DMS114 treated with DMSO at 0.1 percent for 48 hours (cell line): ENCODE measurements around the gene SLC13A3.

Experiments
- DNase-seq: peaks from one replicate; lab custom pipeline; 2025; ENCODE audit not compliant: unreplicated experiment; lab: John Stamatoyannopoulos, UW

SLC13A3 gene

DNA sequence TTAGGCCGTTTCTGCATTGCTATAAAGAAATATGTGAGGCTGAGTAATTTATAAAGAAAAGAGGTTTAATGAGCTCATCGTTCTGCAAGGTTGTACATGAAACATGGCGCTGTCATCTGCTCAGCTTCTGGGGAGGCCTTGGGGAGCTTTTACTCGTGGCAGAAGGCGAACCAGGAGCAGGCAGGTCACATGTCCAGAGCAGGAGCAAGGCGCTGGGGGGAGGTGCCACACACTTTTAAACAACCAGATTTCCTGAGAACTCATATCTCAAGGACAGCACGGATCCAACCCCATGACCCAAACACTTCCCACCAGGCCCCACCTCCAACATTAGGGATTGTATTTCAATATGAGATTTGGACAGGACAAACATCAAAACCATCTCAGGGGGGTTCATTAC, 6.4 kb upstream of the SLC13A3 start:
- no peak for DNase-seq

DNA sequence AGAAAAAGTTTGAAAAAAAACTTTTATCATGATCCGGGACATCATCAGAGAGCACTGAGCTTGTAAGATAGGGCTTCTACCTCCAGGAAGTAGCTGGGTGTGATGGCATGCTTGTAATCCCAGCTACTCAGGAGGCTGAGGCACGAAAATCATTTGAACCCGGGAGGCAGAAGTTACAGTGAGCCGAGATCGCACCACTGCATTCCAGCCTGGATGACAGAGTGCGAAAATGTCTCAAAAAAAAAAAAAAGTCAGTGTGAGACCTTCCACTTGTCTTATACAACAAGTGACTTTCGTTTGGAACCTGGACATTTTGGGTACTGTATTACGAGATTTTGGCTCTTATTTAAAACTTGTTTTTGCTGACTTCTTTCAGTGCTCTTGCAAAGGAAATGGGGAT, 5.9 kb upstream of the SLC13A3 start:
- no peak for DNase-seq

DNA sequence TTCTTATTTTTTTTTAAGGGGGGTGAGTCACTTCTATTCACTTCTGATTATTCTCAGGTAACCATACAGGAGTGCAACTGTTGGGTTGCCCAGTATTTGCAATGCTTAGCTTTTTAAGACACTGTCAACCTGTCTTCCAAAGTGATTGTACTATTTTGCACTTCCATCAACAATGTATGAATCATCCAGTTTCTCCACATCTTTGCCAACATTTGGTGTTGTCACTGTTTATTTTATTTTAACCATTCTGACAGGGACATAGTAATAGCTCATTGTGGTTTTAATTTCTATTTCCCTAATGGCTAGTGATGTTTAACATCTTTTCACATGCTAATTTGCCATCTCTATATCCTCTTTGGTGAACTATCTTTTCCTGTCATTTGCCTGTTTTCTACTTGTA, 1.4 kb upstream of the SLC13A3 start:
- no peak for DNase-seq

DNA sequence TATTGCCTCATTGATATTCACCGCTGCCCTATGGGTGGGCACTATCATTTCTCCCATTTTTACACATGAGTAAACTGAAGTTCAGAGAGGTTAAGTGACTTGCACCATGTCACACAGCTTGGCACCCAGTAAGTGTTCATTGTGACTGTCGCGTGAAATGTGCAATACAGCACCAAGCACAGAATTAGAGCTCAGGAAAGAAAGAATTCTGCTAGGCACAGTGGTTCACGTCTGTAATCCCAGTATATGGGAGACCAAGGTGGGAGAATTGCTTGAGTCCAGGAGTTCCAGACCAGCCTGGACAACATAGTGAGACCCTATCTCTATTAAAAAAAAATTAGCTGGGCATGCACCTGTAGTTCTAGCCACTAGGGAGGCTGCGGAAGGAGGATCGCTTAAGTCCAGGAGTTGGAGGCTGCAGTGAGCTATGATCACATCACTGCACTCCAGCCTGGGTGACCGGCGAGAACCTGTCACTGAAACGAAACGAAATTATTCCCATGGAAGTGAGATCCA, 626 bp downstream of the SLC13A3 start:
- DNase-seq: no peak

DNA sequence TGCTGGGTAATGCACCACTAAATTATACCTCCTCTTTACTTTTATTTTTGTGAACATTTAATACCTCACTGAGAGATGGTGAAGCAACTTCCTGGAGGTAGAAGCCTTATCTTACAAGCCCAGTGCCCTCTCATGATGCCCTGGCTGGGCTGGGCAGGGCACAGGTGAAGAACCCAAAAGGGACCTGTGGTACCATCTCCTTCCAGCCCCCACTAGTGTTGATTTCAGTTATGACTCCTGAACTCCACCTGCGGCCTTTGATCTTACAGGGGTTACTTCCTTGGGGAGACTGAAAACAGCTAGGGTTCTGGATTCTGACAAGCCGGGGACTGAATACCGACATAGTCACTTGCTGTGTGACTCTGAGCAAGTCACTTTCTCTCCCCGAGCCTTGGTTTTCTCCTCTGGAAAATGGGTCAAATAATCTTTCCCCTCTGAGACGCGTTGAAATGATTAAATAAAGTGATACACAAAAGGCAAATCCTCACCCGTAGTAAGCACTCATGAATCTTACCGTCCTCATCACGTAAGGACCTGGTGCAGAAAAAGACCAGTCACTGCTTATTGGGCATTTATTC, 1.2 kb downstream of the SLC13A3 start:
- DNase-seq: no peak

DNA sequence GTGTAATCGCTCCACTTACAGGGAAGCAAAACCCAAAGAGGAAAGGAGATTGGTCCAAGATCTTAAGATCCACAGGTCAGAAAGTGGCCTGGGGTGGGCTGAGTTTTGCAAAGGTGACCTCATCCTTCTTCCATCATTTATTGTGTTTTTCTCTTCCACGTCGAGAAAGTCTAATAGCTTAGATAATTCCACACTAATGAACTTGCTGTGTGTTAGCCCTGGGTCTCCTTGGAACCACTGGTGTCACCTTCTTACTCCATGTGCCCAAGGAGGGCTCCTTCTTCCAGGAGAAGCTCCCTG, 1.7 kb downstream of the SLC13A3 start:
- DNase-seq: no peak

DNA sequence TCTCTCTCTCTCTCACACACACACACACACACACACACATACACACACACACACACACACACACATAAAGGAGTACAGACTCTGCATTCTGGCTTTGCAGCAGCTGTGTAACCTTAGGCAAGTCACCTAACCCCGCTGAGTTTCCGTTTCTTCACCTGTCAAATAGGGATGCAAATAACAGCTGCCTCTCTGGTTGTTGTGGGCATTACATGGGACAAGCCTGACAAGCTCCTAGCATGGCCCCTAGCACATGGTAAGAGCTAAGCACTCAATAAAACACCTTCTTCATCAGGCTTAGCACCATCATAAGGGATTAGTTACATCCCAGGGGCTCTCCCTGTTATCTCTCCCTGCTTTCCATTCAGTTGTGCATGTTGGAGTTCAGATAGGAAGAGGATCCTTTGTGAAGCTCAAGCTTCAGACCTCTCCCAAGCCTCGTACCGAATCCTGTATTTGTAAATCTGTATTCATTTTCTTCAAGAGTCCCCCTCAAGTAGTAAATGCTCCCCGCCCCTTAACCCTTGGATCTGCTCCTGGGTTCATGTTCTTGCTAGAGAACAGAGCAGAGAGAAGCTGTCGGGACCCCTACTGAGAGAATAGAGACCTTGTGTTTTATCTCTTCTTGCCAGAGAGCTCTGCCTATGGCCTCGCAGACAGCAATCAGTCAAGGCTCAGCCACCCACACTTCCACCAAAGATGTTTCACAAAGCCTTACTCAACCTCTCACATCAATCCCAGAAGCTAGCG, 2.2 kb downstream of the SLC13A3 start:
- no peak for DNase-seq

DNA sequence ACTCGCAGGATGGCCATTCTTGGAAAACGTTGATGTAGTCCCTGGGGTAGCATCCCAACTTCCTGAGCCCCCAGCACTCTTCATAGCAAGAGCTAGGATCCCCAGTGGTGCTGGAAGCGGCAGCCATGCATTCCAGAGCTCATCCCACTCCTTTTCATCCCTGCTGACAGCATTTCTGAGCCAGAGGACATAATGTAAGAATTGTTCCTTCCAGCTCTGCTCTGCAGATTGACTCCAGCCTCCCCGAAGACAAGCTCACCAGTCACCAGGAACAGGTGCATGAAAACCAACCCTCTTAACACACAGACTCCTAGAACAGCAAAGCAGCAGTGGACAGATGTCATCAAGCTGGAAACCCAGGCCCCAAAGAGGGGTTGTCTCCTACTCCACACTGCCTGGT, 3.8 kb downstream of the SLC13A3 start:
- no peak for DNase-seq

DNA sequence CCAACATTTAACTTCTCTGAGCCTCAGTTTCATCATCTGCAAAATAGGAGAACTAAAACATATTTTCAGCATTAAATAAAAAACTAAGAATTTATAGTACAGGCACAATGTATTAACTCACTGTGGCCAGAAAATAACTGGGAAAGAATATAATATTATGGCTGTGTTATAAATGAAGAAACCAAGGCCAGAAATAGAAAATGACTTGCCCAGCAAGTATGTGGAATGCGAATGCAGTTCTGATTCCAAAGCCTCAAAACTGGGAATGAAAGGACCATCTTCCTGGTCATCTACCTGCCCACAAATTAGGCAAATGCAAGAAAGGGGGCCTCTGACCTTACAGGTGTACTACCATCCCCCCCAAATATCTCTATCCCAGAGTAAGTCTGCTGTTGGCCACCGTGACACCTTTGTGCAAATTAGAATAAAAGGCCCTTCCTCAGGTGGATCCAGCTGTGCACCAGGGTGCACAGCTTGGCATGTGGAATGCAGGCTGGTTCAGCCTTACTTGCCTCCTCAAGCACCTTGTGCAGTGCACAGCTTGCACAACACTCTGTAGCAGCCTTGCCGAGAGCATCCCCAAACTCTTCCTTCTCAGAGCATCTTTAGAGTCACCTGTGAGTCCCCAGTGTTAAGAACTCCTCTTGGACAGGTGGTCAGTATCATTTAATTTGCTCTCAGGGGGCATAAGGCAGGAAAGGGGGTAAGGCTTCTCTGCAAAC, 4.4 kb downstream of the SLC13A3 start:
- DNase-seq: no peak

DNA sequence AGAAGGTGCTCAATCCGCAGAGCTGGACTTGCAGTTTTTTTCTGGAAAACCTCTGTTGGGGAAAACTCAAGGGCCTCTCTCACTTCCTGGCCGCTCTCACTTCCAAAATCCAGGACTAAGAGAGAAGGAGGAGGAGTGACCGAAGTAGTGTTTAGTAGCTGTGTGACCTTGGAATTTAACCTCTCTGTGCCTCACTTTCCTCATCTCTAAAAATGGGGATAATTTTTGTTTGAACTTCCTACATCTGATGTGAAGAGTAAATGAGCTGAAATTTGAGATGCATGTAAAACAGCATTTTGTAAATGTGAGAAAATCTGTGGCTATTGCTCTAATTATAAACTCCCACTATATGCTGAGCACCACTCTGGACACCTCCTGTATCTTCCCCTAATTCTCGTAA, 5.1 kb downstream of the SLC13A3 start:
- no peak for DNase-seq

DNA sequence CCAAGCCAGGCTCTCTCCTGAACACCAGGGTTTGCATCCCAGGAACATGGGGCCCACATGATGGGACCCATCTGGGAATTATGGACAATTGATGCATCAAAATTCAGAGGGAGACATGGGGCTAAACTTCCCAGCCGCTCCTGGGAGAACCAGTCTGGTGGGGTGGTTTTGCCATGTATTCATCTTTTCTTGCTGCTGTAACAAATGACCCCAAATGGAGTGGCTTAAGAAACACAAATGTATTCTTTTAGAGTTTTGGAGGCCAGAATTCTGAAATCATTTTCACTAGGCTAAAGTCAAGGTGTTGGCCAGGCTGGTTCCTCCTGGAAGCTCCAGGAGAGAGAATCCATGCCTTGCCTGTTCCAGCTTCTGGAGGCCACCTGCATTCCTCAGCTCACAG, 6.5 kb downstream of the SLC13A3 start:
- no peak for DNase-seq

DNA sequence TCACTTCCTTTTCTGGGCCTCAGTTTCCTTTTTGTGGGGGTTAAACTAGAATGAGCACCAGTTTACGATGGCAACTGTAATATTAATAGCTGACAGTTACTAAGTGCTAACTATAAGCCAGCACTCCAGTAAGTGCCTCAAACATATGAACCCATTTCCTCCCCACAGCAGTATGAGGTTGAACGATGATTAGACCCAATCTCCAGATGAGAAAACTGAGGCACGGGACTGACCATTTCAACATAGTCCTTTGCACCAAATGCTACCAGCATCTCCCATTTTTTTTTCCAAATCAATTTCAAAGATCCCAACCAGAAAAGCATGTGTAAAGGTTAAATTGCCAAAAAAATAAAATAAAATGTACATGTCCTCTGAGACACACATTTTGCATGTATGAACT, 7.1 kb downstream of the SLC13A3 start:
- DNase-seq: no peak

DNA sequence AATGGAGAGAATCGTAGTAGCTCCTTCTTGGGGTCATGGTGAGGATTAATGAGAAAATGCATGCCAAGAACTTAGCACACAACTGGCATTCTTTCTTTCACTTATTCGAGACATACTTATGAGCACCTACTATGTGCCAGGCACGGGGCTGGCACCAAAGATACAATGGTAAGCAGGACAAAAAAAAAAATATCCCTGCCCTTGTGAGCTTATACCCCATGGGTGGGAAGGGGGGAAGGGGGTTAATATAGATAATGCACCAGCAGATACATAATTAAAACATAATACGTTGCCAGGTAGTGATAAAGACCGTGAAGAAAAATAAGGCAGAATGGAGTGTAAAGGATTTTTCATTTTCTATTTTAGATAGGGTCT, 8.3 kb downstream of the SLC13A3 start:
- DNase-seq: no peak

DNA sequence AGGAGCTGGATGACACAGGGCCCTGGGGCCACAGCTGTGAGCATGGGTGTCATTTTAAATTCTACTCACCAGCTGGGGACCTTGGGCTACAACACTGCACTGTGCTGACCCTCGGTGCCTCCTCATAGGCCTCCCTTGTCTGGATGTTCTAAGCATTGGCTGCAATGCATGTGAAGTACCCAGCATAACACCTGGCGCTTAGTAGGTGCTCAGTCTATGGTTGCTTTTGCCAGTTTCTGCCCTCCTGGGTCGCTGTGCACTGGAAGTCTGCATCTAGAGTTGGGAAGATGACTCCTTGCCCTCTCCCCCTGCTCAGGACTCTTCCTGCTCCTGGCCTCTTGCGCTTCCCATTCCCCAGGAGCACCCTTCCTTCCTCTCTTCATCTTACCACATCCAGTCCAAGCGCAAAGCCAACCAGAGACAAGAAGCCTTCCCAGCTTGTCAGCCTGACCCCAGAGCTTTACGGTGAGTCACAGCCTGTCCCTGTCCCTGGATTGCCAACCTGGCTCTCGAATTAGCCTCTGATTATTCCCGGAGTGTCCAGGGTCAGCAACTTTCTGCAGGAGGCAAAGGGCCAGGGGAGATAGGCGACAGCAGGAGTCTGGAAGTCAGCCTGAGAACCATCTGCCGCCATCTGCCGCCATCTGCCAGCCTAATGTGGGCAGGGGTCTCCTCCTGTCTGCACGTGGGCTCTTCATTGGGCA, 8.8 kb downstream of the SLC13A3 start:
- no peak for DNase-seq

DNA sequence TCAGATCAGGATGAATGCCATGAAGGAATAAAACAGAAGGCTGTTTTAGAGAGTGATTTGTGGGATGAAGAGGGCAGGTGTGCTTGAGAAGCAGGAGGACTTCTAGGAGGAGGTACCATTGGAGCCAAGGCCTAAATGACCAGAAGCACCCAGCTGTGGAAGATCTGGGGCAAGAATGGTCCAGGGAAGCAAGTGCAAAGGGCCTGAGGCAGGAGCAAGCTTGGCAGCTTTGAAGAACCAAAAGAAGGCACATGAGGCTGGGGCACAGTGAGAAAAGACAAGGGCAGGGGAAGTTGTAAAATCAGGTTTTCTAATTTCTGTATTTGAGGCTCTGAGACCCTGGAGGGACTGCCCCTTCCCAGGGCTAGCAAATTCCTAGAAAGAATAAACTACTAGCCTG, 9.8 kb downstream of the SLC13A3 start:
- DNase-seq: no peak

DNA sequence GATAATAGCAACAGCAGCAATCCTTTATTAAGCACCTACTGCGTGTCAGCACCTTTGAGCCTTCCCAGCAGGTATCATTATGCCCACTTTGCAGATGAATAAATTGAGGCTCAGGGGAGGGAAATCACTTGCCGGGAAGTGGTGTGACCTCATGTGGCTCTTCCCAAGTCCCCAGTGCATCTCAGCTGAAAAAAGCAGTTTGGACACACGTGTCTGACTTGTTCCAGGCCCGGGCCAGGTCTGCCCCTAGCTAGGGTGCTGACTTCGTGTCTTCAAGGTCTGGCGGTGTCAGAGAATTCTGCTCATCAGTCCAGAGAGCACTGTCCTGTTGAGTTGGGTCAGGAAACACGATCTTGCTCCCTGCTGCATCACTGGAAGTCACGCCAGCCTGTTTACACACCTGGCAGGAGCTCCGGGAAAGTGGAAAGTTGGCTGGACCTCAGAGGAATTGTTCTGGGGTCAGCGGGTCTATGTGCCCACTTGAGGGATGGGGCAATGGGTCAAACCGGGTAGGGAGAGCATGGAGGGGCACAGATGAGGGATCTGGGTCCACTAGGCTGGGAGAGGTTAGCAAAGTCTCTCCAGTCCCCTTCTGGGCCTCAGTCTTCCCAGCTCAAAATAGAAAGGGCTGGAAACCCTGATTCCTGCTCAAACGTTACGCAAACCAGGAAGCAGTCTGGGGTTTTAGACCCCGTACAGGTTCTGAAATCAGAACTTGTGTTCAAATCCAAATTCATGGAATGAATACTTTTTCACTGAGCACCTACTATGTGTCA, 10.5 kb downstream of the SLC13A3 start:
- no peak for DNase-seq

DNA sequence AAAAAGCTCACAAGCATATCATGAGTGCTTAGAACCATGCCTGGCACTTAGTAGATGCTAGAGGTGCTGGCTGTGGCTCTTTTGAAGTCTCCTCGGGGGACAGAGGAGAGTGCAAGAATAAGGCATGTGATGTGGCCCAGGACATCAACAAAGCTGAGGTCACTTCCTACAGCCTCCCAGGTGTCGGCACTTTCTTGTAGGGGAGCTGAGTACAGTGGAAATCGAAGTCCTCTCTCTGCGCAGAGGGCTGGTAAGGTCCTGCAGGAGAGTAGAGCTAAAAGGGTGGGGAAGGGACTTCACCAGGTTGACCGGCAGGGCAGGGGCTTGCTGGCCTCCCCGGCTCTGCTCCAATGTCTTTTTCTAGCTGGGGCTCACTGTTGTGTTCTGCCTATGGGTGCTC, 11.2 kb downstream of the SLC13A3 start:
- DNase-seq: no peak

DNA sequence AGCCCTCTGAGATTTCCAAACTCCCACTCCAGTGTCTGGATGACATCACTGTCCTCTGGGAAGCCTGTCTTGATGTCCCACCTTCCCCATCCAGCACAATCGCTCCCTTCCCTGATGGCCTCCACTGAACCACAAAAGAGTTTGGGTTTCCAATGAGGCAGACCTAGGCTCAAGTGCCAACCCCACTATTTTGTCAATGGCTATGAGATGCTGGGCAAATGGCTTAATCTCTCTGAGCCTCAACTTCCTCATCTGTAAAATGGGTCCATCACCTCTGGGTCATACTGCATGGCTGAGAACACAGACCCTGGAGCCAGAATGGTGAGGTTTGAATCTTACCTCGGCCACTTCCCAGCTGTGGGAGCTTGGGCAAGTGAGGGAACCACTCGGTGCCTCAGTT, 11.7 kb downstream of the SLC13A3 start:
- no peak for DNase-seq

DNA sequence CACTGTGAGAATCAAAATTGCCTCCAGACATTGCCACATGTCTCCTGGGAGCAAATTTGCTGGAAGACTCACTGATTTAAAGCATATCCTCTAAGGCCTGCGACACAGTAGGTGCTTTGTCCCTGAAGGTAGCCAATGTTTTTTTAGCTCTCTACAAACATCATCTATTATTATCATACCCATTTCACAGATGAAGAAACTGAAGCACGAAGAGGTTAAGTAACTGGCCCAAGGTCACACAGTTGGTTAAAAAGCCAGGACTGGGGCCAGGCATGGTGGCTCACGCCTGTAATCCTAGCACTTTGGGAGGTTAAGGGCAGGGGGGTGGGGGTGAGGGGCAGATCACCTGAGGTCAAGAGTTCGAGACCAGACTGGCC, 12.4 kb downstream of the SLC13A3 start:
- no peak for DNase-seq

DNA sequence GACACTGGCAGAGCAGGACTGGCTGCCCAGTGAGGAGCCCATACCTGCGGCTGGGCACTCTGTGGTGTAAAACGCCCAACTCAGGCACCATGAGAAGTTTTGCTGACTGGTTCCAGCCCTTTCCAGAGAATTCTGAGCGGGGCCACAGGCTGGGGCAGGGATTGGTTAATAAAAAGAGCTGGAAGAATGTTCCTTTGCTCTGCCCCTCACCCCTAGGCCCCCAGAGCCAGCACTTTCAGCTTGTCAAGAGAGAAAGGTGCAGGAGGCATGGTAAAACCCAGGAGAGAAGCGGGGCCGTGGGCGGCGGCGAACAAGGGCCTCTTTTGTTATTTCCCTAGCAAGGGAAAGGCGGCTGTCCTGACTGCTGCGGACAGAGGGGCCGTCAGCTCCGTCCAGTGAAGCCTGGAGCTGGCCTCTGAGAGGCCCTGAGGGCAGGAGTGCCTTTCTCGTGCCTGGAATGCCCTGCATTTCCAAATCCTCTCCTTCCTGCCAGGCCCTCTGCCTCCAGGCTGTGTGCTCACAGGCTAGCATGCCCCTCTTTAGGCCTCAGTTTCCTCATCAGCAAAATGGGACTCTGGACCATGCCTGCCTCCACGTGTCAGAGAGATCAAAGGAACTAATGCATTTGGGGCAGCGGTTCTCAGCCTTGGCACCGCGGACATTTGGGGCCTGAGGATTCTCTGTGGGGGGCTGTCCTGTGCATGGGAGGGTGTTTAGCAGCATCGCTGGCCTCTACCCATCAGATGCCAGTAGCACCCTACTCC, 12.9 kb downstream of the SLC13A3 start:
- DNase-seq: no peak
